ENCODE measurements around the gene DYNLRB1. TPM values are rescaled to one million over a fixed set of nuclear protein-coding genes. Genes with fewer than 3 reads are reported as not detected.

Gene DYNLRB1
- total and polyA plus RNA-seq, 5 experiments from 2014 or later, result 60.1 to 275 (median 216) TPM

- ATAC-seq, result no peak
- POLR2A ChIA-PET, result no interaction called here
- H3K36me3 Mint-ChIP-seq, result peaks cover 0 to 27% (median 2%) of the 10 kb centered on the region in 3 donors
- peak overlapping the region in 1 of 10 donors; percentile 21 for H3K27ac Mint-ChIP-seq
- no peaks in the 10 kb centered on the region for H3K27me3 Mint-ChIP-seq
- H3K4me3 Mint-ChIP-seq, result no peak overlapping the region
- no peak for DNase-seq
- no peaks in the 10 kb centered on the region for H3K9me3 Mint-ChIP-seq
- peaks cover 0 to 6% (median 1%) of the 10 kb centered on the region in 4 donors for H3K4me1 Mint-ChIP-seq
These were observed 51.0 kb downstream of the DYNLRB1 start for GRCh38 chr20:34566978-34567891.

- Mint-ChIP-seq H3K27ac (peak overlapping the region in 3 of 10 donors; percentile 20 to 70 (median 41)), H3K4me1 (peaks cover 0 to 6% (median 0%) of the 10 kb centered on the region in 4 donors), H3K4me3 (no peak overlapping the region), H3K9me3 (no peaks in the 10 kb centered on the region), H3K27me3 (no peaks in the 10 kb centered on the region), H3K36me3 (peaks cover 0 to 28% (median 2%) of the 10 kb centered on the region in 3 donors)
- POLR2A ChIA-PET, result no interaction called here
- DNase-seq, result no peak
- ATAC-seq, result no peak
These were observed 52.0 kb downstream of the DYNLRB1 start for GRCh38 chr20:34567892-34568865.

- DNase-seq (no peak), ATAC-seq (no peak)
- no peaks in the 10 kb centered on the region for H3K9me3 Mint-ChIP-seq
- H3K27me3 Mint-ChIP-seq, result no peaks in the 10 kb centered on the region
- H3K27ac Mint-ChIP-seq, result no peak overlapping the region
- no peak overlapping the region for H3K4me3 Mint-ChIP-seq
- H3K4me1 Mint-ChIP-seq, result peaks cover 0 to 6% (median 0%) of the 10 kb centered on the region in 4 donors
- POLR2A ChIA-PET, result no interaction called here
- peaks cover 0 to 38% (median 11%) of the 10 kb centered on the region in 3 donors for H3K36me3 Mint-ChIP-seq
These were observed 53.4 kb downstream of the DYNLRB1 start for GRCh38 chr20:34569598-34569997.

- ATAC-seq (no peak), DNase-seq (no peak)
- Mint-ChIP-seq H3K9me3 (no peaks in the 10 kb centered on the region), H3K27me3 (no peaks in the 10 kb centered on the region), H3K4me3 (no peak overlapping the region), H3K36me3 (peaks cover 0 to 47% (median 11%) of the 10 kb centered on the region in 3 donors), H3K4me1 (peaks cover 0 to 6% (median 0%) of the 10 kb centered on the region in 4 donors), H3K27ac (peak overlapping the region in 6 of 10 donors; percentile 17 to 70 (median 51))
- POLR2A ChIA-PET, result no interaction called here
These were observed 54.7 kb downstream of the DYNLRB1 start for GRCh38 chr20:34570859-34571306.

GRCh38 chr20:34571753-34572152 lies 55.5 kb downstream of the DYNLRB1 start:
- no peak for ATAC-seq
- Mint-ChIP-seq H3K27me3 (no peaks in the 10 kb centered on the region), H3K4me3 (no peak overlapping the region), H3K9me3 (no peaks in the 10 kb centered on the region), H3K36me3 (peaks cover 0 to 46% (median 11%) of the 10 kb centered on the region in 3 donors), H3K4me1 (peaks cover 0 to 6% (median 0%) of the 10 kb centered on the region in 4 donors), H3K27ac (peak overlapping the region in 3 of 10 donors; percentile 29 to 82 (median 31))
- POLR2A ChIA-PET, result no interaction called here
- no peak for DNase-seq

- Mint-ChIP-seq H3K36me3 (peaks cover 0 to 45% (median 16%) of the 10 kb centered on the region in 3 donors), H3K9me3 (no peaks in the 10 kb centered on the region), H3K4me3 (no peak overlapping the region), H3K27me3 (no peaks in the 10 kb centered on the region), H3K4me1 (peaks cover 0 to 6% (median 0%) of the 10 kb centered on the region in 4 donors), H3K27ac (peak overlapping the region in 3 of 10 donors; percentile 7 to 47 (median 15))
- ATAC-seq (no peak), DNase-seq (no peak)
- POLR2A ChIA-PET, result no interaction called here
These were observed 57.5 kb downstream of the DYNLRB1 start for GRCh38 chr20:34573541-34574300.

- peaks cover 0 to 48% (median 18%) of the 10 kb centered on the region in 3 donors for H3K36me3 Mint-ChIP-seq
- POLR2A ChIA-PET, result no interaction called here
- H3K4me1 Mint-ChIP-seq, result peaks cover 0 to 7% (median 0%) of the 10 kb centered on the region in 4 donors
- H3K4me3 Mint-ChIP-seq, result no peak overlapping the region
- H3K27me3 Mint-ChIP-seq, result no peaks in the 10 kb centered on the region
- no peak for ATAC-seq
- H3K27ac Mint-ChIP-seq, result peak overlapping the region in 4 of 10 donors; percentile 16 to 72 (median 63)
- DNase-seq, result no peak
- H3K9me3 Mint-ChIP-seq, result no peaks in the 10 kb centered on the region
These were observed 58.2 kb downstream of the DYNLRB1 start for GRCh38 chr20:34574426-34574825.

GRCh38 chr20:34574861-34575260 lies 58.6 kb downstream of the DYNLRB1 start:
- Mint-ChIP-seq H3K4me1 (peaks cover 0 to 11% (median 0%) of the 10 kb centered on the region in 4 donors), H3K27me3 (no peaks in the 10 kb centered on the region), H3K9me3 (no peaks in the 10 kb centered on the region), H3K27ac (peak overlapping the region in 1 of 10 donors; percentile 16), H3K4me3 (no peak overlapping the region), H3K36me3 (peaks cover 0 to 51% (median 18%) of the 10 kb centered on the region in 3 donors)
- POLR2A ChIA-PET, result no interaction called here
- no peak for DNase-seq
- no peak for ATAC-seq

- no peak for ATAC-seq
- H3K4me1 Mint-ChIP-seq, result peaks cover under 1 to 15% (median 2%) of the 10 kb centered on the region in 4 donors
- peak overlapping the region in 1 of 10 donors; percentile 15 for H3K27ac Mint-ChIP-seq
- POLR2A ChIA-PET, result no interaction called here
- H3K9me3 Mint-ChIP-seq, result no peaks in the 10 kb centered on the region
- no peaks in the 10 kb centered on the region for H3K27me3 Mint-ChIP-seq
- no peak for DNase-seq
- peaks cover 0 to 53% (median 18%) of the 10 kb centered on the region in 3 donors for H3K36me3 Mint-ChIP-seq
- H3K4me3 Mint-ChIP-seq, result no peak overlapping the region
These were observed 59.0 kb downstream of the DYNLRB1 start for GRCh38 chr20:34575271-34575670.

GRCh38 chr20:34575756-34576155 lies 59.5 kb downstream of the DYNLRB1 start:
- ATAC-seq (no peak), DNase-seq (no peak)
- POLR2A ChIA-PET, result no interaction called here
- peak overlapping the region in 2 of 10 donors; percentile 57 to 75 for H3K27ac Mint-ChIP-seq
- peaks cover 4 to 20% (median 6%) of the 10 kb centered on the region in 4 donors for H3K4me1 Mint-ChIP-seq
- H3K9me3 Mint-ChIP-seq, result no peaks in the 10 kb centered on the region
- H3K4me3 Mint-ChIP-seq, result no peak overlapping the region
- no peaks in the 10 kb centered on the region for H3K27me3 Mint-ChIP-seq
- H3K36me3 Mint-ChIP-seq, result peaks cover 0 to 56% (median 18%) of the 10 kb centered on the region in 3 donors

GRCh38 chr20:34577061-34577460 lies 60.8 kb downstream of the DYNLRB1 start:
- H3K36me3 Mint-ChIP-seq, result peaks cover 0 to 57% (median 24%) of the 10 kb centered on the region in 3 donors
- no peak for ATAC-seq
- DNase-seq, result no peak
- no peaks in the 10 kb centered on the region for H3K9me3 Mint-ChIP-seq
- POLR2A ChIA-PET, result no interaction called here
- H3K4me3 Mint-ChIP-seq, result no peak overlapping the region
- no peak overlapping the region for H3K27ac Mint-ChIP-seq
- no peaks in the 10 kb centered on the region for H3K27me3 Mint-ChIP-seq
- H3K4me1 Mint-ChIP-seq, result peaks cover 6 to 14% (median 7%) of the 10 kb centered on the region in 4 donors

- POLR2A ChIA-PET, result no interaction called here
These were observed 61.8 kb downstream of the DYNLRB1 start for GRCh38 chr20:34578025-34578424.

More at GRCh38 chr20:34578025-34578424, 61.8 kb downstream of the DYNLRB1 start:
- H3K27me3 Mint-ChIP-seq, result no peaks in the 10 kb centered on the region
- no peak for ATAC-seq
- H3K4me1 Mint-ChIP-seq, result peaks cover 6 to 14% (median 7%) of the 10 kb centered on the region in 4 donors
- peak overlapping the region in 2 of 10 donors; percentile 28 to 38 for H3K27ac Mint-ChIP-seq
- H3K36me3 Mint-ChIP-seq, result peaks cover 0 to 62% (median 24%) of the 10 kb centered on the region in 3 donors
- H3K9me3 Mint-ChIP-seq, result no peaks in the 10 kb centered on the region
- no peak for DNase-seq
- no peak overlapping the region for H3K4me3 Mint-ChIP-seq

Measured in naive thymus-derived CD8-positive, alpha-beta T cell (primary cell).